Ecto neural progenitor cell (in vitro differentiated cells): ENCODE data around the gene CCDC70.
"Not testable (repeated sequence)": the region's sequence is repeated elsewhere in the genome, so short reads cannot be mapped to it uniquely, and the experiment has no call there.

Experiments
- DNase-seq: peaks from one replicate; pipeline ENCODE4 v3.0.0-alpha.2; 2018; ENCODE audit warnings: low spot score

Gene CCDC70

GRCh38 chr13:51907040-51907732, 45.4 kb downstream of the CCDC70 start:
- DNase-seq = no peak

- not testable (repeated sequence) for DNase-seq
Measured at GRCh38 chr13:51909265-51909664, 47.5 kb downstream of the CCDC70 start.

GRCh38 chr13:51910508-51910907, 48.7 kb downstream of the CCDC70 start:
- DNase-seq = no peak

GRCh38 chr13:51912091-51912490, 50.3 kb downstream of the CCDC70 start:
- peak; percentile 42 for DNase-seq

GRCh38 chr13:51912511-51913225, 50.9 kb downstream of the CCDC70 start:
- DNase-seq = peak; percentile 25

- peak; percentile 52 for DNase-seq
Measured at GRCh38 chr13:51913421-51914136, 51.8 kb downstream of the CCDC70 start.

- DNase-seq = no peak
Measured at GRCh38 chr13:51914137-51914493, 52.3 kb downstream of the CCDC70 start.
